Activated CD4-positive, CD25-positive, alpha-beta regulatory T cell treated with anti-CD3 and anti-CD28 coated beads, Interleukin-2, amount 50 U/mL, for 16 hours (primary cell): ENCODE measurements around the gene TMEM154.

Source experiments
- DNase-seq: peaks from one replicate; pipeline ENCODE4 v3.0.0-alpha.2; 2020; ENCODE audit warnings: low read depth, low spot score

Gene TMEM154

DNA sequence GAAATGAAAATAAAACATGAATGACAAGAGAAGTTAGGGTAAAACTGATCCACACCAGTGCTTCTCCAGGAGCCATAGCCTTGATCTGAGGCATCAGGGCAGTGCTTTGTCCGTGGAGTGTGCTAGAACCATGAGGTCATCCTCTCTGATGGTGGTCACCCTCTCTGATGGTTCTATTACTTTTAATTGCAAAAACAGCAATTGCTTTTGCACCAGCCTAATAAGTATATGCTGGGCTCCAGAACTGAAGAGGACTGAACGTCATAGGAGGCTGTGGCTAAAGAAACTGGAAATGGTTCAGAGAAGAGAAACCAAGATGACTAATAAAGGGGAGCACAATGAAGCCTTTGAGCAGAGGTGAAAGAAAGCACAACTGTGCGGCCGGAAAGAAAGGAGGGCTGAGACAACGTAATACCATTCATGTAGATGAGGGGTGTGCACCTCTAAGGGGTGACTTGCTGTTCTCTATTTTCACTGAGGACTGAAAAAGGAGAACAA lies 17.0 kb upstream of the TMEM154 start:
- peak; percentile 23 for DNase-seq

DNA sequence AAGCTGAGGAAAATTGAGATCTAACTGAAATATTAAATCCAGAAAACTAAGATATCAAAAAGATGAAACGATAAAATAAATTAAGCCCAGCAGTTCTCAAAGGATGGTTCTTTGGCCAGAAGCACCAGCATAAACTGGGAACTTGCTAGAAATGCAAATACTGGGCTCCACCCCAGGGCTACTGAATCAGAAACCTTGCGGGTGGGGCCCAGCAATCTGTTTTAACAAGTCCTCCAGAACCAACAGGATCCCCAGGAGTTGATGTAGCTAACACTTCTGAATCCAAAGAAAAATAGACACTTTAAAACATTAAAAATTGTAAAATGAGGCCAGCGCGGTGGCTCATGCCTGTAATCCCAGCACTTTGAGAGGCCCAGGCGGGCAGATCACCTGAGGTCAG lies 14.1 kb upstream of the TMEM154 start:
- no peak for DNase-seq

DNA sequence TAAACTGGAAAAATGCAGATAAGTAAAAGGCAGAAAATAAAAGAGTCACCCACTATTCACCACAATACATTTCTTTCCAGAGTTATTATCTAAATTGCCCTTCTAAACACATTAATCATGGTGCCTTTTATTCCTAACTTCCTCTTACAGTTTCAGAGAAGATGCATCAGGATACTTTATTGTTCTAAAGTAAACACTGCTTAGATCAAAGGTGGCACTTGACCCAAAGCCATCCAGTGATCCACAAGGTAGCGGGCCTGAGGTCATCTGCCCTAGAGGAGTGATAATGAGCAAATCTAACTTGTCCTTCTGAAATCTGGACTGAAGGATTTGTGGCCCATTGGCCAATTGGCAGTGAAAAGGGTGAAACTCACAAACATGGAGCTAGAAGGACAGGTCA lies 12.0 kb upstream of the TMEM154 start:
- DNase-seq, result no peak

DNA sequence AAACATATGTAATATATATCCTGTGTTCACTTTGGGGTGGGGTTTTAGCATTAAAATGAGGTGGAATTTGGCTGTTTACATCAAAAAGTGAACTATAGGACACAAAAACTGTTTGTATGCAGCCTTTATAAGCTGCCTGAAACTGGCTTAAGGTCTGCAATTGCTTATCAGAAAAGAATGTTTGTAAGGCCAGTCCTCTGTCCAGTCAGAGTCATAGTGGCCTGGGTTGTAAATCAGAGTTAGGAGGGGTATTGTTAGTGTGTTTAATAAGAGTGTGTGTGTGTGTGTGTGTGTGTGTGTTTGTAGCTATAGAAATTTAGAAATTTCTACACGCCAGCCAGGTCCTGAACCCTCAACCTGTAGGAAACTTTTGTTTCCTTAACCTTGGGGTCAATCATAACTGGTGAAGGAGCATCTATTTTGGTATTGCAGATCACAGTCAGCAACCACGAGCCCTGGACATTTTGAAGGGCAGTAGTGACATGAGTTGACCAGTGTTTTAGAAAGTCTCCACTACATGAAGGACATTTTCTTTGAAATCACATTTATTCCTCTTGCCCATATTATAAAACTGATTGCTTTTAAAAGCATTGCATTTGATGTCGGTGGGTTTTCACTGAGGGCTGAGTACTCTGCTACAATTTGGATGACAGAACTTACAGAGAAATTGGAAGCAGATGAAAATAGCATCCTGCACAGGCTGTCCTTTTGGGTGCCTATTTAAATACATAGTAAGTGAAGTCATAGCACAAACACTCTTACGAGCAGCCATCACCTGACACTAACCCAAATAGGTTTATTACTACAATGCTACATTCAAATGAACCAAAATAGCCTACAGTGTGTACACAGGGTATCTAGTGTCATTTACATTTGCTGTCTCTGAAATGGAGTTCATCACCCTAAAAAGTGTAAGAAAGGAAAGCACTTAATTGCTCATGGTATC lies 11.2 kb upstream of the TMEM154 start:
- DNase-seq, result no peak

DNA sequence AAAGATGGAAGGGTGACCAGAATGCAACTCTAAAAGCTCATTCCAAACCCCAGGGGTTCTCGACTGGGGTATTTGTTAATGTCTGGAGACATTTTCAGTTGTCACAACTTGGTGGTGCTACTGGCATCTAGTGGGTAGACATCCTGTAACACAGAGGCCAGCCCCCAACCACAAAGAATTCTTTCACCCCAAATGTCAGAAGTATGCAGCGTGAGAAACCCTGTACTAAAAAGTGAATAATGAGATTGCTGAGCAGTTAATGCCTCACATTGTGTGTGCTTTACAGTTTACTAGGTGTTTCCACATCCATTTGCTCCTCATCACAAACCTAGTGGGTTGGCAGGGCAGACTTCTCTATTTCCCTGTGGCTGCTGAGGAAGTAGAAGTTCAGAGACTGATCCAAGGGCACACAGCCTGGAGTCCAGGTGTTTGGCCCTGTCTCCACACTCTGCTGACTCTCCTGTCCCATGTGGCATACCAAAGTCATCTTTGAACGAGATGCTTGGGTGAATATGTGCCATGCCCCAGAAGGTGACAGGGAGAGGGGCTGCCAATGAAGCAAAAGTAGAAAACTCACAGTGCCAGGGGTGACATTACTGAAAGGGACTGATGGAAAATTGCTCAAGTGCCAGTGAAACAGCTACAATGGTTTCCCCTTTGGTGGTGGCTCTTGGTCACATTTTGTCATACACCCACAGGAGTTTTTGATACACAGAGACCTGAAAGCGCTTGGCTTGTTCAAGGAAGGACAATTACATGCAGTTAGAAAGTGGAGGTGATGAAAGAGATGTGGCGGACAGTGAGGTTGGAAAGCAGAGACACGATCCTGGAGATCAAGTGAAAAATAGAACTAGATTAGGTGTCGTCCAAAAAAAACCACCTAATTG lies 10.1 kb upstream of the TMEM154 start:
- no peak for DNase-seq

DNA sequence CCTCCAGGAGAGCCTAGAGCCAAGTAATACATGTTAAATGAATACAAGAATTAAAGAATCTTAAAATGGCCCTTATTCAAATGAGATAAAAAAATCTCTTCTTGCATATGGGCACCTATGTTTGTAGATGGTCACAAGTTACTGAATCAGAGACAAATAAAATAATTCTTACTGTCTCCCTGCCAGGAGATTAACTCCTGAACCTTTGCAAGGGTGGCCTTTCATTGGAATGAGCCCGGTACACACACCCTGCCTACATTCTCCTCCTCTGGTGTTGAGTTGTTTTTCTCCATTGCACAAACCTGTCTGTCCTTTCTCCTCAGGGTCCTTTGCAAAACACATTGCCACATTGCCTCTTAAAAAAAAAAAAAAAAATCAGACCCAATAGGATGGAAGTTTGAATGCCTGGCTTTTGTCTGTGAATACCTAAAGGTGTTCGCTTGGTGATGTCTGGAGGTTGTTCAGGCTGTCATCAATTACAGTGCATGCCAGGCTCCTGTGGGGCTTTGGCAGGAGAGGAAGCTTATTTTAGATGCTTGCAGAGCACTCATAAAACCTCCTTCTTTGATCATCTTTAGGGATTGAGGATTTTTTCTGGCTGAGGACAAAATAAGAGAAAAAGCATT lies 8.3 kb upstream of the TMEM154 start:
- DNase-seq, result no peak

DNA sequence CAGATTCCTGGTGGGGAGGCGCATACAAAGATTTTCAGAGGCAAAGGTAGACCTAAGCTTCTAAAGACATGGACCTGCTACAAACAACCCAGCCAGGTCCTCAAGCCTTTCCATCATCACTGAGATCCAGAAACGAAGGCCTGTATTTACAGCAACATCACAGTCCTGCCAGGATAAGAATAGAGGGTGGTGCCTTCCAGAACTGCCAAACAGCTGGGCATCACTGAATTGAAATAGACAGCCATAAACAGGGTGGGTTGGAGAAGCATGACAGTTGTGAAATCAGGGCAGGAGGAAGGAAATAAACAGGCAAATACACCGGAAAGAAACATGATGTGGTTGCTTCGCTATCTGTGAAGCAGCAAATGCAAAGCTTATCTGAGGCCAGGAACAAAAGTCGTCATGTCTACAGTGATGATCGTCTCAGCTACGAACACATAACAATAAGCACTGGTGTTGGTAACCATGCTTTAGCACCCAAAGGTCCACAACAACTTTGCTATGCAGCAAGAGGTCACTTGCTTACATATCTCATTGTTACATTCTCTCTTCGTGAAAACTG lies 6.7 kb upstream of the TMEM154 start:
- DNase-seq, result no peak

DNA sequence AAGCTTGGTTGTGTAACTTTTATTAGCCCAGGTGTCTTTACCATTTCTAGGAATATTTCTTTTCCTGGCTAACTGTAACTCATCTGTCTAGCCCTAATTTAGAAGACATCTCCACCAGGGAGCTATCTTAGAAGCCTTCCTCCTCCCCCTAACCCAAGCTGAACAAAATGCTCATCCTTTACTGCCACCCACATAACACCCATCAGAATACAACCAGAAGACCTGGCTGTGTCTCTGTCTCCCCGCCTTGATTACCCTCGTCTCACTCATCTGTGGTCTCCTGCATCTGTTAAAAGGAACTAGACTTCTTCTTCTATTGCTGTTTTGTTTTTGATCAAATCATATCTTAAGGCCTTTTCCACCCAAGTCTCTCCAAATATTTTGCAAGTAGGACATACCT lies 4.8 kb upstream of the TMEM154 start:
- no peak for DNase-seq

DNA sequence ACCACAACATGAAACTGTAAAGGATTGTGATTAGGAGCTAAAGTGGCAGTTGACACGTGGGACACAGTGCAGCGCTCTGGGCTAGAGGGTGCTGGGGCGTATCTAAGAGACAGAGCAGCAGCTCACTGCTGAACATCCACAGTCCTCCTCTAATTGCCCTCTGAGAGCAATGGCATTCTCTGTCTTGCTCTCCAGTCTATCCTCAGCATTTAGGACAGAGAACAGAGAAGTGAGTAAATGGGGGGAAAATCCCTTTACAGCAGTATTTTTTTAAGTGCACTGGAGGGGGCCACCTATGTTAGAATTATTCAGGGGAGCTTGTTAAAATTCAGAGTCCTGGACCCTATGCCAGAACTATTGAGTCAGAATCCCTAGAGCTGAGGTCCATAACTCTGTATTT lies 4.2 kb upstream of the TMEM154 start:
- no peak for DNase-seq

DNA sequence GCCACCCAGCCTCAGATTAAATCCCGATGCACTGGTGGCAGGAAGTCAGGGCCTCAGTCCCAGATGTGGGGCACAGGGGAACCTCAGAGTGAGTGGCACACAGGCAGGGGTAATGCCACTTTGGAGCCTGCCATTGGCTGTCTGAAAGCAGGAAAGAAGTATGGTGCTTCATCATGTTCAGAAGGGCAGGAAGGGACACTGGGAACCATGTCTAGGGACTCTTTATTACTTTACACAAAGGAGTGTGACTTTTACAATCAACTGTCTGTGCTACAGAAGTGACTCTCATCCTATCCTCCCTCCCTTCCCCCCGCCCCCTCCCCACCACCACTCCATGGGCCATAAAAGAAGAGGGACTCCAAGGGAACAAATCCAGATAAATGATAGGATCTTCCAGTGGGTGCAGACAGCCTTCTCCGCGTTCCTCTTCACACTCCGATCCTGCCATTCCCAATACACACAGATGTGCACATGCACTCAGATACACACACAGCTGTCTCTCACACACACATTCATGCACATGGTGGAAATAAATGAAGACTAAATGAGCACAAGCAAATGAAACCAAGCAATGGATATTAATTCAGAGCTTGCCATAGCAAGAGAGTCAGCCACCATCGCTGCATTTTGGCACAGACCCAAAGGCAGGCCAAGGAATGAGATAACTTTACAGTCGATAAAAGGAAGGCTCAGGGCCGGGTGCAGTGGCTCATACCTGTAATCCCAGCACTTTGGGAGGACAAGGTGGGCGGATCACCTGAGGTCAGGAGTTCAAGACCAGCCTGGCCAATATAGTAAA lies 2.5 kb upstream of the TMEM154 start:
- DNase-seq, result no peak

DNA sequence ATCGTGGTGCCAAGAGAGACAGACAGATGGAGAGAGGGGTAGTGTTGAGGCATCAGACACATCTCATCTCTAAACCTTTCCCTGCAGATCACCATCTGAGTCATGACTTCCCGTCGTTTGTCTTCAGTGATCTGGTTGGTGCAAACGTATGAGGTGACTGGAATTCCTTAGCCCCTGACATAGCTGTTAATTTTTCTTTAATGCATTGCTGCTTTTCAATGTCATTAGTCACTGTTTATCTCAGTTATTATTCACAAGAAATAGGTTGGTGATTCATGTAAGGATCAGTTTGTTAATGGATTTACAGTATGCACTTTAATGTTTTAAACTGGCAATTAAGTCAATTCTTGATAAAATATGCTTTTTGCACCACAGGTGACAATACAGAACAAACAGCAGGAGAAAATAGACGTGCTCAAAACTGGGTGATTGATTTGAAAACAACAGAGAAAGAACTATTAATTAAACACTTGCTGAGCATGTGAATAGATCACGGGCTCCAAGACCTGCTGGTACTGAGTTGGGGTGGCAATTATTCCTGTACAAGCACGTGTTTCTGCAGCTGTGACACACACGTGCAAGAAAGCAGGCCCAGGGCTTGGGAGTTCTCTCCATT lies 1.3 kb upstream of the TMEM154 start:
- DNase-seq, result no peak

DNA sequence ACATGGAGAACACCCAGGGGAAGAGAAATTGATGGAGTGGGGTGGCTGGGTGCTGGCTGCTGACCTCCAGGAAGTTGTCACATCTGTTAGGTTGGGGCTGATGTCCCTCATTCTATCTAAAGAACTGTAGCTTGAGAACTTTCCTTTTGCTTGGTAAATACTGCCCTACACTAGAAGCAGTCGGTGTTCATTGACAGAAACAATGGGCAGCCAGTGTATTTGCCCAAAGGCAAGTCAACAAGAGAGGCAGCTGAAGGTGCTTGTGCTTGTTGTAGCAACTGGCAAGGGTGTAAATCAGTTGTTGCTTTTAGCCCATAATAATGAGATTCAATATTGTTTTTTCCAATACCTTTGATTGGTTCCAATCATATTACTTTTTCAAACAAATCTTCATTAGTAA lies 956 bp downstream of the TMEM154 start:
- DNase-seq, result no peak

DNA sequence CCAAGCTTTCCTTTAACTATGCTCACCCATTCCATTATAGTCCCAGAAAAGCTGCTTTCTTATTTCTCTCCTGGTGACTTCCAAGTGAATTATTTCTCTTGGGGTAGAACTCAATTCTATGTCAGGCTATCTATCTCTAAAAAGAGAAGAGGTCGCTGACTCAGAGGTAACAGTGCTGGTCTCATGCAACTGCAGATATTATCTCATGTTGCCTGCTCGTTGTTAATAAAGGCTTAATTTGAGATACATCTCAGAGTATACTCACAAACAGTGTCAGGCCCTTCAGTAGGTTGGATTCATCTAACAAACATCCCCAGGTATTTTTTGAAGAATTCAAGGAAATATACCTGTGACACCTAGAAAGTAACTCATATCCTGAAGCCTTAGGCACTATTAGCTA lies 2.7 kb downstream of the TMEM154 start:
- DNase-seq, result no peak

DNA sequence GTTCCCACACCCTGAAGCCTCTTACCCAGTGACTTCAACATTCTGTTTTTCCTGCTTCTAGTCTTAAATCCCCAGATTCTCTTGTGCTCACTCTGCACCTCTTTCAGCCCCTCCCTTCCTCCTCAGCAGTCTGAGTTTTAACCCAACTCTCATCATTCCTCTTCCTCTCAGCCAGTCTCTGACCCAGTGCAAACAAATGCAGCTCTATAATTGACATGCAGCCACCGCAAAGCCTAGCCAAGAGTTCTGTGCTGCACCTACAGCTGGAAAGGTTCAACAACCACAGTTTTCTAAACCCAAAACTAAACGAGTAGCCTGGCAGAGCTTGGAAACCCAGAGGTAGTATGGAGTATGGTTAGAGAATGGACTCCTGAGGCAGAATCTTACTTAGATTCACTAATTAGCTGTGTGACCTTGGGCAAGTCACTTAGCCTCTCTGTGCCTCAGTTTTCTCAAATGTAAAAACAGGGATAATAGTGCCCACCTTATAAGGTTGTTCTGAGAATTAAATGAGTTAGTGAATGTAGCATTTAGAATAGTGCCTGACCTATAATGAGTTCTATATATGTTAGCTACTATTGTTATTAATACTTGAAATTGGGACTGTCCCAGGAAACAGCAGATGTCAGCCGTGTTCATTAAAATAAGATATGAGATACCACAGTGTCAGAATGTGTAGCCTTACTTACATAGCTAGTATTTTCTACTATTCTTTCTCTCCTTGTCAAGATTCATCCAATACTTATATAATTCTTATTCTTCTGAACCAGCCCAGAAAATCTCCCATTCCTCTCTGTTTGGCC lies 3.5 kb downstream of the TMEM154 start:
- DNase-seq, result no peak

DNA sequence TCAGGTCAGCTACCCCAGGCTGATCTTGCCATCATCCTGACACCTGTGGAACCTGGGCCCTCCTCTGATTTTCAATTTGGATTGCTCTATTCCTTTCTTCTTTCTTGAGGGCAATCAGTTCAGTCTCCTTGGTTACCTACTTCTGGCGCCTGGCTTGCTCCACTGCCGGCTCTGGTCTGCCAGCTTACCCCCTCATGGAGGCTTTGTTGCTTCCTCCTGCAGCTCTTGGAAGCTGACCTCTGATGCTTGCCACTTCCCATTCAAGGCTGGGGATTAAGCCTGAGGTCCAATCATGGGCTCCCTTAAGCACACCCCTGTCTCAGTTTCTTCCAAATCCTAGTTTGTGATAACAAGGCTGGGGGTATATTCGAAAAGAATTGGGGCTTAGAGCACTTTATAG lies 5.4 kb downstream of the TMEM154 start:
- no peak for DNase-seq

DNA sequence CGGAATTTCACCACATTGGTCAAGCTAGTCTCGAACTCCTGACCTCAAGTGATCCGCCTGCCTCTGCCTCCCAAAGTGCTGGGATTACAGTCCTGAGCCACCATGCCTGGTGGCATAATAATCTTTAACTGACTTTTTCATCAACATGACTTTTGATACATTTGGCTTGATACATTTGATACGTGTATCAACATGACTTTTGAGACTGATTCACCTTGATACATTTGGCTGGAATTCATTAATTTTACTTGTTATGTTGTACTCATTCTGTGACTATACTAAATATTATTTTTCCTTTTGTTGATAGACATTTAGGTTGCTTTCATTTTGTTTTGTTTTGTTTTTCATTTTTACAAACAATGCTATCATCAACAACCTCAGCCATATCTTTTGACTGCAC lies 6.3 kb downstream of the TMEM154 start:
- DNase-seq, result no peak

DNA sequence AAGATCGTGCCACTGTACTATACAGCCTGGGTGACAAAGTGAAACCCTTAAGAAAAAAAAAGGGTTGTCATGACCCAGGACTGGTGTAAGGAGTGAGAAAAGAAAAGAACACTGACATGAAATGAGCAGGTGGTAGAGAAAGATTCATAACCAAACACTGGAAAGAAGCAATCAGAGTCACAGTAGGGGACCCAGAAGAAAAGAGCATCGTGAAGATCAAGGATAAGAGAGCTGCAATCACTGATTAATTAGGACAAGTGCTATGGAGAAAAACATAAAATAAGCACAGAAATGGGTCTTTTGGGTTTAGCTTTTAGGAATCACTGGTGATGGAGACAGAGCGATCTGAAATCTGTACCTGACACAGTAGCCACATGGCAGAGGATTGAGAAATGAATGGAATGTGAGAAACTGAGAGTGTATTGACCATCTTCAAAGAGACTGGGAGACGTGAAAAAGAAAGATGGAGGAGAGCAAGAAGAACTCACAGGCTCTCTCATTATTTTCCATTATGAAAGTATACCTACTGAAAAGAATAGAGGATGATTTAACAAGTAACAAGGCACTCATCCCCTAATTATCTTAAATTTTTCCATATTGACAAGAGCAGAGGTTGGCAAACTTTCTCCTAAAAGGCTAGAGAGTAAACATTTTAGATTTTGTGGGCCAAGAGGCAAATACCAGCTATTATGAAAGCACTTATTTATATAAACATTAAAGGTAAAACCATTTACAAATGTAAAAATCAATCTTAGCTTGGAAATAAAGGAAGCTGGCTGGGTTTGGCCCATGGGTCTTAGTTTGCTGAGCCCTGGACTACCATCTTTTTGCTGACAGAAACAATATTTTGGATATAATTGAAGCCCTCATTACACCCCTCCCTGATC lies 7.3 kb downstream of the TMEM154 start:
- no peak for DNase-seq

DNA sequence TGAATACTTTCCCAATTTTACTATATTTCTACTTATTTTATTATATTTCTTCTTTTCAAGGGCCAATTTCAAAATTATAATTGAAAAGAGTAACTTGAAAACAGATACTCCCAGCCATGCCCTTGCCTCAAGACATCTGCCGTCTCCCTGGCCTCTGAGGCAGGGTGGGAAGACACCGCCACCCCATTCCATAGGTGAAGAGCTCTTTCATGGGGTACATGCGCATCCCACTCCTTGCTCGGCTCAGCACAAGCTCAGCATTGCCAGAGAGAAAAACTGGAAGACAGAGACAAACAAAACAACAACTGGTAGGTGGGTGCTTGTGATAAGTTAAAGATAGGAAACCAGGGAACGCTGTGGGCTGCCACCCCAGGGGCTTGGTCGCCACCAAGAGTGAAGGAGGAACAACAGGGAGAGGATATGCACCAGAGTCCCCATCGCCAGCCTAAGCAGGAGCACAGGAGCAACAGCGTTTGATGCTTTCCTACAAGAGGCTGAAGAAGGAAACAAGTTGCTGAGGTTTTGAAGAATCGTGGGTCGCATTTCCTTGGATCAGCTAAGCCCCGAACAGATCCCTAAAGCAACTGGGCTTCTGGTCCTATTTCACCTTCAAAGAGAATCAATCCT lies 11.3 kb downstream of the TMEM154 start:
- DNase-seq, result no peak
